Measurements from ENCODE around the gene TEX2.
"Not testable (repeated sequence)": the region's sequence is repeated elsewhere in the genome, so short reads cannot be mapped to it uniquely, and the experiment has no call there.

TEX2 gene

DNA sequence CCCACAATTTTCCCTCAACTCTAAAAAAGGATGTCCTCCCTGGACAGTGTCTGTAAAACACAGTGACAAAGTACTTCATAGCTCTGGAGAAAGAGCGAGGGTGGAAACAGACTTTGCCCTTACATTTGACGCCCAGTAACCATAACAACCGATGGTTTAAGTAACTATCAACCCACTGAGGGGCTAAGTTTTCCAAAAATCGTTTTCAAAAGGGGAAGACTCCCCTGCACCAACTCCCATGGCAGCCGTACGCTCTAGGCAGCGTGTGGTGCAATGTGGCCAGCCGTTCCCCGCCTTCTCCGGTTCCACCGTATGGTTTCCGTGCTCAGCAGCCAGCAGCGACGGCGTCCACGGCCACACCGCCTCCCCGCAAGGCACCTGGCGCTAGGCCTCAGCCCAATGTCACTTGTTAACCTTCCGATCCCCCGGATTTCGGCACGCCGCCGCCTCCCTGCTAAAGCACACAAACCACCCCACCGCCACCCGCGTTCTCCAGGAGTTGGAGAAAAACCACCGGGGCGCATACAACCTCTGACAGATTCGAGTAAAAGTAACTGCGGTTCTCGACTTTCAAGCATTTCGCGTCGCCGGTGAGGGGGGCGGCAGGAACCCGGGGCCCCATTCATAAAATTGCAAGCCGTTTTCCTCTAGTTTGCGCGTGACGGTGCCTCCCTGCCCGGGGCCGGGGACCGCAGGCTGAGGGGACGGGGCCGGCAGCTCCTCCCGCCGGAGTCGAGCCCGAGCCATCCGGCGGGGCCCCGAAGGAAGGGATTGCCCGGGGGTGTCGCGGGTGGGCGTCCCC lies 661 bp downstream of the TEX2 start:
- no peak for DNase-seq

DNA sequence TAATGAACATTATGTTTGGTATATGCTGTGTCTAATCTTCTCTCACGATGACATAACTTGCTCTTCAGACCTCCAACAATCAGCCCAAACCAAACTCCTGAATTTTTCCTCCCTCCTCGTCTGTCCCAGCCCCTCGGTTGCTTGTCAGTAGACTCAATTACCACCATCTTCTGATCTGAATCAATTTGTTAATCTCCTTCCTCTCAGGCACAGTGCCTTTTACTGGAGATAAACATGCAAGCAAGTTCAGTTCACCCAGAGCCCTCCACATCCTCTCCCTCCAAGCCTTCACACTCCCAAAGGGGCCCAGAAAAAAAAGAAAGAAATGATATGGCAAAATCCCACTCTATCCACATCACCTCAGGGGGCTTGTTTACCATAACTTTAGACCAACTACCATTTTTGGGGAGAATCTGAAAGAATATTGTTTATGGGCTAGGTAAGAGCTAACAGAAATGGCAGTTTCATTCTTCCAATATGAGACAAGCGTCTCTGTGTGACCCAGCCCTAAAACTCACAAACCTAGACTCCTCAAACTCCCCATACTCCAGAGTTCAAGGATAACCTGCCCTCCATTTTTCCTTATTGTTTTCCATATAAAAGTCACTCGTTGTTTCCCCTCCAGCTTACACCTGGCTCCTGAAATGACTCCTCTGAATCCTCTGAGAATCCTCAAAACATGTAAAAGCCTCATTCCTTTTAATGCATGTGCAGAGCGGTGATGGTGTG lies 1.5 kb downstream of the TEX2 start:
- no peak for DNase-seq

DNA sequence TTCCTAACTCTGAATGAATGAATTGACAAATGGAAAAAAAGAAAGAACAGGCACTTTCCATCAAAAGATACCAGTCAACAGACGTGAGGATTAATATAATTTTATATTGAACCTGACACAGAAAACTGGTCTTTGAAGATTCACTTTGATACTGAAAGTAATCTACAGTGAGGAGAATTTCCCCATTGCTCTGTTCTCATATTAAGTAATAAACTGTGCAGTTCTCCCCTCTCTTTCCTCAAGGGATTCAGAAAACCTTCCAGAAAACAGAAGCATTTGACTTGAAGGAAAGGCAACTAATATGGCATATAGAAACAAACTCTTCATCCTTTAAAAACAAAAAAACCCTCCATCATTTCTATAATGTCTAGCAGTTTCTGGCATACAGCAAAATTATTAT lies 2.2 kb downstream of the TEX2 start:
- no peak for DNase-seq

DNA sequence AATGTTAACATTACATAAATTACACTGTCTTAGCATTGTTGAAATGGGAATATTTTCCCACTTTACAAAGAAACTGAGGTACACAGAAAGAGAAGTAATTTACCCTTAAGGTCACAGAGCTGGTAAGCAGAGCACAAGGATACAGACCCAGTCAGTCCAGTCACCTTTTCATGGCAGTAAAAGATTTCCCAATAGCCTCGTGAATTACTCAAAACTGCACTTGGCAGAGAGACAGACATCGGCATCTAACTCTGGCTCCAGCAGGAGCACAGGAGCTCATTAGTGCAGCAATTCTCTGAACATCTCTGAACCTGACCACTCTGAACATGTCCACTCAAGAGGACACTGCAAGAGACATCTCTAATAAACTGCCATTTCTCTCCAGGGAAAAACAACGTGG lies 3.1 kb downstream of the TEX2 start:
- no peak for DNase-seq

DNA sequence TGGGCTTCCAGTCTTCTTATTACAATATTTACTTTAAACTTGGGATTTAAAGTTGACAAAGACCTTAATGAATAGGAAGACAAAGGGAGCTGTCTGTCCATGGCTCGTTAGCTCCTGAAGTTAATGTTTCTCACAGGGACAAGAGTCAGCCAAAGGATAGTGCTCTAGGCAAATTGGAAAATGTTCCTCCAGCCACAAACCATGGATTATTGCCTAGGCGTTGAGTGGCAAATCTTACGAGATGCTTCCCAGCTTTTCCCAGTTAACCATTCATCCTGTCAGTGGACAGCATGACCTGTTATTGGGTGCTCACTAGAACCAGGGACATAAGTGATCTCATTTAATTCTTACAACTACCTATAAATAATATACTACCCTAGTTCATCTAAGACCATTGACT lies 3.6 kb downstream of the TEX2 start:
- DNase-seq, result no peak

DNA sequence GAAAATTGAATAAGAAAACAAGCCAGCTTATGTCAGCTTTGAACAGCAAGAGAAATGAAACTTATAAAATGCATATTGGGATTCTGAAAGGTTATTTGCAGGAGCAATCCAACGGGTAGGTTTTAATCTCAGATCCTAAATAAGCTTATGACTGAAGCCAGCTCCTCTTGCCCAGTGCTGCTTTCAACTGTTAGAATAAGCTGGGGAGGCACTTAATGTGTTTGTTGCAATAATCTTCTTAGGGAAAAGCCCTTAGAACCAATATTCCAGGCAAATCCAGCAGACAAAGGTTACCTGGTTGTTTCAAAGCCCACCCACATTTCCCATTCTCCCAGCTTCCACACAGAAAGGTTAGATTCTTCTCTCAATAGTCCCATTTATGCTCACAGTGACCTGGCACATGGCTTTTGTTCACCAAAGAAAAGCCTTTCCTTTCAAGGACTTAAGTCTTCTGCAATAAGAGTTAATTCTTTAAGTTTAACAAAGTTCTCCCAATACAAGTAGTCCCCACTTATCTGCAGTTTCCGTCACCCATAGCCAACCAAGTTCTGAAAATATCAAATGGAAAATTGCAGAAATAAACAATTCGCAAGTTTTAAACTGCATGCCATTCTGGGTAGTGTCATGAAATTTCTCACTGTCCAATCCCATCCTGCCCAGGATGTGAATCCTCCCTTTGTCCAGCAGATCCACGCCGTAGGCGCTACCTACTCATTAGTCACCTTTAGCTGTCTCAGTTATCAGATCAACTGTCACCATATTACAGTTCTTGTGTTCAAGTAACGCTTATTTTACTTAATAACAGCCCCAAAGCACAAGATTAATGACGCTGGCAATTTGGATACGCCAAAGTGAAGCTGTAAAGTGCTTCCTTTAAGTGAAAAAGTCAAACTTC lies 5.9 kb downstream of the TEX2 start:
- DNase-seq, result no peak

DNA sequence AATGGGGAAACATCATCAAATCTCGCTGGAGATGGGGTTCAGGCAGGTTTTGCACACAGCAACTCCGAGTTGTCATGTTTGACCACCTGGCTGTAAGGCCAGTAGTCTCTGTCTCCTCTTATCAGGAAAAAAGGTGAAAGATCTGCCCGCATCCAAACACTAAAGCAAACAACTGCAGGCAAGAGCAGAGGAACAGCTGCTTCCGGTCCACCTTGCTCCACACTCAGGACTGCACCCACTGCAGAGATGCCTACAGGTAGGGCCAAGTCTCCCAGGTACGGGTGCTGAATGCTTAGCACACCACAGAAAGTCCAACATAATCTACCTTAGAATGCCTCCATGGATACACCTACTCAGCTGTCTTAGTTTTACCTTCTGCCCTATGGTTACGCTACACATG lies 7.3 kb downstream of the TEX2 start:
- no peak for DNase-seq

DNA sequence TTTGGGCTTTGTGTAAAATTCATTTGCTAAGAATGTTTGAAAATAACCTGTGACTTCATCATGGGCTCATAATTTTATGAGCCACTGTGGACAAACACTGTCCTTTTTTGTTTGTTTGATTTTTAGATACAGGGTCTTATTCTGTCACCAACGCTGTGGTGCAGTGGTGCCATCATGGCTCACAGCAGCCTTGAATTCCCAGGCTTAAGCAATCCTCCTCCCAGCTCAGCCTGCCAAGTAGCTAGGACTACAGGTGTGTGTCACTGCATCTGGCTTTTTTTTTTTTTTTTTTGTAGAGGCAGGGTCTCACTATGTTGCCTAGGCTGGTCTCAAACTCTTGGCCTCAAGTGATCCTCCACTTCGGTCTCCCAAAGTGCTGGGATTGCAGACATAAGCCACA lies 8.3 kb downstream of the TEX2 start:
- DNase-seq, result no peak

DNA sequence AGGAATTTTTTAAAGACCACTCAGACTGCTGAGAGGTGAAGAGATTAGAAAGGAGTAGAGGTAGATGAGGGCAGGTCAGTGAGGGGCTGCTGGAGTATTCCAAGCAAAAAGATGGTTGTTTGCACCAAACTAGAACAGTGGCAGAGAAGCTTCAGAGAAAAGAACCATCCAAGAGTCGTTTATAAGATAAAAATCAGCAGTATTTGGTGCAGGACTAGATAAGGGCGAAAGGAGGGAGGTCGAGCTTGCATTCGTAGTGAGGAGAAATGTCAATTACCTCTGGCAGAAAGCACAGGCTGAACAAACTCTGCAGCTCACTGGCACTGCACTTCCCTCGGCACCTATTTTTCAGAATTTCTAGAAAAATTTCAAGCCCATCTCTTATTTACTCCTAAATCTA lies 9.6 kb downstream of the TEX2 start:
- no peak for DNase-seq

DNA sequence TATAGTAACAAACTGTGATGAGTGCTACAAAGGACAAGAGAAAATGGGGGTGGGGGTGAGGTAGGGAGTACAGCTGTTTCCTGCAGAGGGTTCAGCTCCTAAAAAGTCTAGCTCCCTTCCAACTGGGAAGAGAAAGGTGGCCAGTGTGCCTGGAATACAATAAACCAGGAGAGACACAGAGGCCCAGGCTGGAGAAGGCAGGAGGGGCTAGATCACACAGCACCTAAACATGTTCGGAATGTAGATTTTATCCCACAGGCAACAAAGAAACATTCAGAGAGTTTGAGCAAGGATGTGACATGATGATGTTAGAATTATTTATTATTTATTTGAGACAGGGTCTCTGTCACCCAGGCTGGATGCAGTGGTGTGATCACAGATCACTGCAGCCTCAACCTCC lies 10.2 kb downstream of the TEX2 start:
- DNase-seq, result no peak

DNA sequence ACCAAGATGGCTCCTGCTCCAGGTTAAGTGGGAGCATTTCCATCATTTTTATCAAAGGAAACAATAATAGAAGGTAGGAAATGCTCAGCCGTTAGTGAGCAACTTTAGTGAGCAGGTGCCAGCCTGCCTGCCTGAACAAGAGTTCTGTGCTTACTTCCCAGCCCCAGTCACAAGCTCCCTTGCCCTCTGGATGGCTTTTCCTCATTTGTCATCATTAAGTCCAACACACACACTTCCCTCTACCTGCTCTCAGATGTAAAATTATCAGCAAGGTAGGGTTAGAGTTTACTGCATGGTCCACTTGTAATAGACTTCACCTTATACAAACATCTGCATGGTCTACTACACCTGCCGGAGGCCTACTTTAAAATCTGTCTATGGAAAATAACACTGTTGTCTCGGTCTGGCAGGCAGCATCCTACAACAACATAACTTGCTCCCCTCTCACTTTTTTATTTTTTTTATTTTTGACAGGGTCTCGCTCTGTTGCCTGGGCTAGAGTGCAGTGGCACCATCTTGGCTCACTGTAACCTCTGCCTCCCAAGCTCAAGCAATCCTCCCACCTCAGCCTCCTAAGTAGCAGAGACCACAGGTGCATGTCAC lies 12.7 kb downstream of the TEX2 start:
- DNase-seq, result no peak

DNA sequence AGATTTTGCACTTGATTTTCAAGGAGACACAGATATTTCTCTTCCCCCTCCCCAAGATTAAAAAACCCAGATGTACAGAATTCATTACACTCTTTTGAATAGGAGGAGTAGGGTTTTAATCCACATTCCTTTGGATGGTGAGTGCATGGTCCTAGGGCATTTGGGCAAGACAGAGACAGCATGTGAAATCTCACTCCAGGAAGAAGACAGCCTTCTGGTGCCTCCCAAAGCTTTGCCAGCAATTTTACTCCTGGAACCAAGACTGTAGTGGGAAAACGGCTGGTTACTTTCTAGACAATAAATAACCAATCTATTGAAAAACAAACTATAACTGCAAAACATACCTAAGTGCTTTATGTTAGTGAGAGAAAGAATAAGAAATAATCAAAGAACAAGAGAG lies 15.2 kb downstream of the TEX2 start:
- DNase-seq, result no peak

DNA sequence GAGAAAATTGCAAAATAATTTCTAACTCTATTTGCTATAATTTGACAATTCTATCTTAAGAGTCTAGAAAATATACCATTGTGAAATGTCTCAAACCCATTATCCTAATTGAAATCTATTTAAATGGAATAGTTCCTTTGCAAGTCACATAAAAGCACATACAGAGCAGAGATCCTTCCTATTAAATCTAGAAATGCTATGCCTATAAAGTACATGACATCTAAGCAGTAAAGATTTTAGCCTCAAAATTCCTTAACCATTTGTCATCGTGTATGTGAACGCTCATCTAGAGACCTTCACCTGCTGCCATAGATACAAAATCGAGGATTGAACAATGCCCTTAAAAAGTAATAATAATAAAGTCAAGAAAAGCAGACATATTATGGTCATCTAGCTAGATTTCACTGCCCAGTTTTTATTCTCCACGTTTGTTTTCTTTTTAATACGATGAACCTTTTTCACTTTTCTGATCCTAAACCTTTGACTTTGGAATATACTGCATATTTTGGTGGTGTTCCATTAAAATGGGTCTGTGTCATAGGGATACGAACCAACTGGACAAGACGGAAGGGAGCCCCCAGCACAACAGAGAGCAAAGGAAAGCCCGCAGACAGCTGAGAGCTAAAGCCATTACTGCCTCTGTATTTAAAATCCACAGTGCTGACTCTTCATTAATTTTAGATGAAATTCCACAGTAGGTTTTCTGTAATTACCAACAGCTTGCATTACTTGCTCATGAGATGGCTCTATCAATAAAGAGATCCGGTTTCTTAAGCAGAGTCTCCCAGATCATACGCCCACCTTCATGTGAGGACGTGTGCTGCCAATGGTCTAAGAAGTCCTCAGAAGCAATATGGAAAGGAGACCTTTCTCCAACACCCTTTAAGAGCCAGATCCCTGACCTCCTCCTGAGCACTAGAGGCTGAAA lies 17.6 kb downstream of the TEX2 start:
- DNase-seq, result no peak

DNA sequence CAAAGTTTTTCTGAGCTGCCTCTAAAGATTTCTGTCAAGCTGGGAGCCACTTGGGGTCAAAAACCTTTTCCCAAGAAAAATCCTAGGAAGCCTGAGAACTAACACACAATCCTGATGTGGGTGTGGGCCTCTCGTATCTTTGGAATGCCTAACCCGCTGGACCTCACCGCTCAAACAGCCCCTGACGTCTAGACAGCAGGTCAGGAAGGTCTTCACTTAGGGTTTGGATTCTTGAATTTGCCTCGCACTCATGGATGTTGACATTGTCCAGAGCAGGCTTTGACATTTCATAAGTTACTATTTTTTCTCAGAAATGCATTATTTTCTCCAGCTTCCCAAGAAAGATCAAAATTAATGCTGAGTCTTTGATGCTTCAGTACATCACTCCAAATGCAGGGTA lies 18.9 kb downstream of the TEX2 start:
- DNase-seq, result no peak

DNA sequence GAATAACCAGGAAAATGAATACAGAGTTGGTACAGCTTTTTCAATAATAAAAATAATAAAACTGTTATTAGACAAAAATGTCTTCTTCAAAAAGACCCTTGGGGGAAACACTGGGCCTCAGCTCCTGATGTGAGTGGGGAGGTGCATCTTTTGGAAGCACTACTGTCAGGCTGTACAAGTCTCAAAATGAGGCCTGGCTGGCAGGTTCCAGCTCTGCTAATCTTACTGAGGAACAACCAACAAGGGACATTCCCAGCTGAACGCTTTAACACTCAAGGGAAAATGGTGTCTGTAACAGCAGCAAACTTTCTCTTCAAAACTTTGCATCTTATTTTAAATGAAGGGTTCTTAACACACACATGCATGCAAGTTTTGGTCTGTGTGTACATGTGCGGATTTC lies 19.7 kb downstream of the TEX2 start:
- no peak for DNase-seq

DNA sequence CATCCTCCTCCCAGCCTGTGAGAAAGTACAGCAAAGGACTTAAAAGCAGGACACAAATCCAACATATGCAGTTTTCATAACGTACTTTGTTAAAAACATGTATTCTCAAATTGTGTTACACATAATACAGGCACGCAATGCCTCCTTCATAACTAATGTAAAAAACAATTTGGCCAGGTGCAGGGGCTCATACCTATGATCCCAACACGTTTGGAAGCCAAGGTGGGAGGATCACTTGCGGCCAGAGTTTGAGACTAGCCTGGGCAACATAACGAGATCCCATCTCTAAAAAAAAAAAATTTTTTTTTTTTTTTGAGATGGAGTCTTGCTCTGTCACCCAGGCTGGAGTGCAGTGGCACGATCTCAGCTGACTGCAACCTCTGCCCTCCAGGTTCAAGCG lies 20.4 kb downstream of the TEX2 start:
- no peak for DNase-seq

DNA sequence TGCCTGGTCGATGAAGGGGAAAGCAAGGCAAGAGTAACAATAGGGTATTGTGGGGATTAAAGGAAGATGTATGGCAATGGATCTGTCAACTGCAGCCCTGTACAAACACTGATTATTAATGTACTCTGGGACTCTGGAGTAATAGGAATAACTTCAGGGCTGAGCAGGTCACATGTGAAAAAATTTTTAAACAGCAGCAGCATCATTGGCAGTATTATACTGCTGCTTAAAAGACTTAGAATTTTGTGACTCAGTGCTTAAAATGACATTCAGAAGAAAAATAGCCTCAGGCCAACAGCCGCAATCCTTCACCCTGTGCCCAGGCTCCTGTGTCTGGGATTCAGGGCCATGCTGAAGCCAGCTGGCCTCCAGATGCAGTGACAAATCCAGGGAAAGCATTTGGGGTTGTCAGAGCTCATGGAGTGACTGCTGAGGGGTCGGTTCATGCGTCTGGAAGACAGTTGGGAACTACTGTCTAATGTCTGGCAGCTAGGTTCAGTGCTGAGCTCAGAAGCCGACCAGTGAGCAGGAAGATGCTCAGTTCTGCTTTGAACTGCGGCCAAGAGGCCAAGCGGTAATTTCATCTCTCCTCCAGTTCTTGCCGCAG lies 22.2 kb downstream of the TEX2 start:
- DNase-seq, result no peak

DNA sequence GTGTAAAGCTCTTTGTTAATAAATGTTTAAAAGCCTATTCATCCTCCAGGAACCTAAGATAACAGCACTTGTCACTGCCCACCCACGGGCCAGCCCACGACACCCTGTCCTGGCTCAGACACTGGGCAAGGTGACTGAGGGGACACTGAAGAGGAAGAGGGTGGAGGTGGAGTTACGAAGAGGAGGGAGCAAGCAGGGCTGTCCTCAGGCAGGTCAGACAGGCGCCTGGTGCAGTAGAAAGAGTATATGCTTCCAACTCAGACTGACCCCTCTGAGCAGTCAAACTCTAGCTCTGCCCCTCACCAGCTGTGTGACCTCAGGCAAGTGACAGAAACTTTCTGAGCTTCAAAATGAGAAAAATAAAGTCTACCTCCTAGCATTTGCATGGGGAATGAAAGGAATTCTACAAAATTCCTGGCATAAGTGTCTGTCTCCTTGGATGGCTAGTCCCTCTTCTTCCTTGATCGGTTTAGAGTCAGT lies 22.8 kb downstream of the TEX2 start:
- DNase-seq, result no peak

DNA sequence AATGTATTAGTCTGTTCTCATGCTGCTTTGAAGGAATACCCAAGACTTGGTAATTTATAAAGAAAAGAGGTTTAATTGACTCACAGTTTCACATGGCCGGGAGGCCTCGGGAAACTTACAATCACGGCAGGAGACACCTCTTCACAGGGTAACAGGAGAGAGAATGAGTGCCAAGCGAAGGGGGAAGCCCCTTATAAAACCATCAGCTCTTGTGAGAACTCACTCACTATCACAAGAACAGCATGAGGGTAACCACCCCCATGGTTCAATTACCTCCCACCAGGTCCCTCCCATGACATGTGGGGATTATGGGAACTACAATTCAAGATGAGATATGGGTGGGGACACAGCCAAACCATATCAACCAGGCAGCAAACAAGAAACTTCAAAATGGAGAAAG lies 24.6 kb downstream of the TEX2 start:
- not testable (repeated sequence) for DNase-seq

DNA sequence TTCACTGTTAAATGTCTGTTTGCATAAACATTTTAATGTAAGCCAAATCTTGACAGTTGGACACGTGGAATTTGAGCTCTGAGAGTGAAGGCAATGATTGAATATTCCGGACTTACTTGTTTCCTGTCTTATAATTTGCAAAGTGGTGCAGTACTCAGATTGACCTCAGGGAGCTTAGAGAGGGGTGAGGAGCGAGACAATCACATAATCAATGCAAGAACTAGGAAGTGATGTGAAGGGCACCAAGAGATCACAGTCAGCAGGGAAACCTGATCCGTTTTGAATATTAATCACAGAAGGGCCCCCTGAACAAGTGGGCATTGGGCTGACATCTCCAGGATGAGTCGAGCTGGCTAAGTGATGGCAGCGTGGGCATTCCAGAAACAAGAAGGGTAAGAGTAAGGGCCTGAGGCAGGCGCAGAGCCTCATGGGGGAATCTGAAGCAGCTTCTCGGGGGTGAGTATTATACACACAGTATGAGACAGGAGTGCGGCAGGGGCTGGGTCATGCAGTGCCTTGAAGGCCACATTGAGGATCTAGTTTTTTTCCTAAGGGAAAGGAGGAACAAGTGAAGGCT lies 26.1 kb downstream of the TEX2 start:
- DNase-seq, result no peak

DNA sequence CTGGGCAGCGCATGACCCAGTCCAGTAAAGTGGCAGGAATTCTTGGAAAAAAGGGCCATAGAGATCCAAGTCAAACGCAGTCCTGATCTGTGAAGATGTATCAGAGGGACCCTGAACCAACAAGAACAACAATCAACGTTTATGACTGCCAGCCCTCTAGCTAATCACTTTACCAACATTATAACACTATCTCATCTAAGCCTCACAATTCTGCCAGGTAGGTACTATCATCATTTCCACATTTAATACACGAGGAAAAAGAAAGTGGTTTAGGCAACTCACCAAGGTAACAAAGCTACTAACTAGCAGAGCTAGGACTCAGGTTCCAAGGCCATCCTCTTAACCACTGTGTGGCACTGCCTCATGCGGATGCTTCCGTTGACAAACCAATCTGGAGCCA lies 28.1 kb downstream of the TEX2 start:
- DNase-seq, result no peak
